HepG2 (cell line): Measurements from ENCODE around the gene TUBA8. TPM values are rescaled to one million over a fixed set of nuclear protein-coding genes. Genes with fewer than 3 reads are reported as not detected.

ENCODE experiments used
- ATAC-seq: fragments of 200-7000 bp; cut with Tn5 transposase; 3 replicates; pipeline ENCODE4 v1.9.1; 2020; ENCODE audit warnings: mild to moderate bottlenecking, moderate library complexity
- BruUV-seq: library from RNA; stranded (reverse); fragments of 400-500 nt; replicated peaks from 2 replicates; lab custom pipeline; 2021; lab: Mats Ljungman, UMichigan
- CTCF ChIA-PET: fragments of 300-600 bp; formaldehyde crosslinking; extraction: SDS; loops from one replicate; lab custom pipeline; 2021; ENCODE audit warnings: low total read pairs, inconsistent platforms, low intra/inter-chr PET ratio; lab: Yijun Ruan, JAX
- POLR2A ChIA-PET: fragments of 350-600 bp; sonication (Branson Sonifier 250); formaldehyde crosslinking; loops from one replicate; lab custom pipeline; 2020; ENCODE audit warnings: antibody characterized with exemption, inconsistent platforms; lab: Yijun Ruan, JAX
- DNase-seq: peaks from one replicate; pipeline ENCODE4 v3.0.0-alpha.2; 2015; ENCODE audit warnings: low spot score
- FAIRE-seq: peaks from 3 replicates; lab custom pipeline; 2011; peaks lifted over from hg19 to GRCh38; lab: Jason Lieb, UNC
- H2AFZ ChIP-seq: one replicate; pipeline ENCODE4 v1.6.1; 2011; ENCODE audit warnings: low read length, inconsistent platforms
- H3K27ac ChIP-seq: fragments of 300-600 bp; 3 replicates; pipeline ENCODE4 v1.8.0; 2011; ENCODE audit warnings: mixed run types, mild to moderate bottlenecking, mixed read lengths, low read length, inconsistent platforms; ENCODE audit not compliant: insufficient read depth; ENCODE audit errors: extremely low read length
- H3K27me3 ChIP-seq, 2 experiments: fragments of 200-600 bp in 1 of 2; 2 replicates in 1 of 2; 3 replicates in 1 of 2; pipeline versions ENCODE4 v1.6.0 to v1.8.0; 2011; ENCODE audit warnings: low read length in 2 of 2, mild to moderate bottlenecking in 2 of 2, moderate library complexity in 2 of 2, inconsistent platforms in 1 of 2; ENCODE audit not compliant: insufficient read depth in 2 of 2, control insufficient read depth in 1 of 2
- H3K36me3 ChIP-seq, 2 experiments: fragments of 200-600 bp in 1 of 2; replicated peaks in 1 of 2; 2 replicates in 1 of 2; 3 replicates in 1 of 2; pipeline versions ENCODE4 v1.5.1 to v1.8.0; 2011; ENCODE audit warnings: low read length in 2 of 2, inconsistent platforms in 1 of 2; ENCODE audit not compliant: insufficient read depth in 2 of 2, control insufficient read depth in 1 of 2
- H3K4me1 ChIP-seq: 2 replicates; pipeline ENCODE4 v1.5.1; 2012; ENCODE audit warnings: low read length, inconsistent platforms; ENCODE audit not compliant: insufficient read depth
- H3K4me2 ChIP-seq: 2 replicates; pipeline ENCODE4 v1.6.0; 2011; ENCODE audit warnings: low read depth, low read length, inconsistent platforms
- H3K4me3 ChIP-seq, 3 experiments: fragments of 200-600 bp in 1 of 3; sonication (generic), shearing (Covaris generic) in 1 of 3; replicated peaks in 1 of 3; 2 replicates each; pipeline ENCODE4 v1.5.1; 2011 to 2016; ENCODE audit warnings: low read length in 3 of 3, inconsistent platforms in 2 of 3, low read depth in 2 of 3, mild to moderate bottlenecking in 2 of 3, control low read depth in 1 of 3, mixed read lengths in 1 of 3; ENCODE audit not compliant: insufficient read depth in 1 of 3
- H3K79me2 ChIP-seq: one replicate; pipeline ENCODE4 v1.6.1; 2011; ENCODE audit warnings: low read length, inconsistent platforms; ENCODE audit not compliant: insufficient read depth
- H3K9ac ChIP-seq: 2 replicates; pipeline ENCODE4 v1.6.0; 2011; ENCODE audit warnings: mild to moderate bottlenecking, low read depth, low read length, inconsistent platforms; ENCODE audit not compliant: insufficient read depth
- H3K9me3 ChIP-seq: 2 replicates; pipeline ENCODE4 v1.5.1; 2012; ENCODE audit warnings: mild to moderate bottlenecking, low read length
- H4K20me1 ChIP-seq: 2 replicates; pipeline ENCODE4 v1.6.0; 2011; ENCODE audit warnings: inconsistent platforms, mild to moderate bottlenecking, low read length, moderate library complexity; ENCODE audit not compliant: insufficient read depth
- ATM ChIP-seq: fragments of 450-650 bp; IDR thresholded peaks from 2 replicates; pipeline ENCODE4 v1.7.1; 2017; ENCODE audit warnings: mild to moderate bottlenecking, borderline replicate concordance
- MED8 ChIP-seq: sonication (generic); formaldehyde crosslinking; IDR thresholded peaks from 2 replicates; pipeline ENCODE4 v1.8.1; 2023; ENCODE audit warnings: mild to moderate bottlenecking, missing genetic modification reagents; ENCODE audit not compliant: insufficient replicate concordance
- MZF1 ChIP-seq: sonication (generic); formaldehyde crosslinking; IDR thresholded peaks from 2 replicates; pipeline ENCODE4 v1.8.1; 2023; ENCODE audit warnings: mild to moderate bottlenecking, missing genetic modification reagents, borderline replicate concordance
- ONECUT2 ChIP-seq: sonication (generic); formaldehyde crosslinking; IDR thresholded peaks from 2 replicates; pipeline ENCODE4 v1.4.0; 2020; ENCODE audit warnings: missing genetic modification reagents
- RAD51 ChIP-seq: fragments of 450-650 bp; IDR thresholded peaks from 2 replicates; pipeline ENCODE4 v1.6.1; 2016; ENCODE audit warnings: borderline replicate concordance
- THYN1 ChIP-seq: sonication (generic); formaldehyde crosslinking; IDR thresholded peaks from 2 replicates; pipeline ENCODE4 v1.8.1; 2023; ENCODE audit warnings: low read depth, mild to moderate bottlenecking, moderate library complexity, missing genetic modification reagents, borderline replicate concordance
- ZFP37 ChIP-seq: sonication (generic); formaldehyde crosslinking; IDR thresholded peaks from 2 replicates; pipeline ENCODE4 v1.4.0; 2020; ENCODE audit warnings: missing genetic modification reagents, borderline replicate concordance
- ZNF10 ChIP-seq: sonication (generic); formaldehyde crosslinking; IDR thresholded peaks from 2 replicates; pipeline ENCODE4 v1.4.0; 2020; ENCODE audit warnings: mild to moderate bottlenecking, low read depth, missing genetic modification reagents, borderline replicate concordance
- ZNF253 ChIP-seq: sonication (generic); formaldehyde crosslinking; IDR thresholded peaks from 2 replicates; pipeline ENCODE4 v1.8.0; 2022; ENCODE audit warnings: mild to moderate bottlenecking, missing genetic modification reagents, borderline replicate concordance
- ZNF446 ChIP-seq: sonication (generic); formaldehyde crosslinking; IDR thresholded peaks from 2 replicates; pipeline ENCODE4 v1.5.0; 2020; ENCODE audit warnings: mild to moderate bottlenecking, missing genetic modification reagents
- ZNF468 ChIP-seq: sonication (generic); formaldehyde crosslinking; IDR thresholded peaks from 2 replicates; pipeline ENCODE4 v1.8.0; 2022; ENCODE audit warnings: mild to moderate bottlenecking, moderate library complexity, missing genetic modification reagents
- WGBS: methylation state at CpG from one replicate; pipeline ENCODE4 v1.1.6; 2017; ENCODE audit warnings: low lambda C conversion rate; 5-methylcytosine and 5-hydroxymethylcytosine counted together
- in situ Hi-C: cut with HindIII; loops from 2 replicates; pipeline ENCODE4 v1.10.0; 2017; ENCODE audit warnings: low pct_unique_long_range_greater_than_20kb; ENCODE audit not compliant: extremely low pct_ligation_motif_present
- intact Hi-C: fragments of 100-400 bp; cut with micrococcal nuclease; formaldehyde crosslinking; loops from one replicate; pipeline ENCODE4 v1.10.0; 2022; ENCODE audit not compliant: unreplicated experiment
- polyA plus RNA-seq, 8 experiments: library from polyadenylated mRNA; depleted of rRNA in 3 of 8; stranded (reverse) in 7 of 8; unstranded in 1 of 8; fragments of >200 nt; fragmentation: Illumina TruSeq in 4 of 8; extraction: Trizol in 4 of 8; gene quantifications; 2 replicates each; pipeline versions ENCODE4 v1.2.1 to v1.2.3, GENCODE V29; 2011 to 2016; ENCODE audit warnings: low read depth in 4 of 8, missing spikeins in 1 of 8, mixed read lengths in 1 of 8; ENCODE audit not compliant: insufficient read depth in 1 of 8
- total RNA-seq, 5 experiments: library from RNA; depleted of rRNA; stranded (reverse); fragments of >200 nt; fragmentation: Illumina TruSeq; extraction: Trizol; gene quantifications; 2 replicates each; pipeline ENCODE4 v1.2.3, GENCODE V29; 2016; ENCODE audit warnings: low read depth in 1 of 5
- TF ChIP-seq, protein P1 (sequence below): sonication (generic); formaldehyde crosslinking; IDR thresholded peaks from 2 replicates; pipeline ENCODE4 v1.4.0; 2020; ENCODE audit warnings: missing genetic modification reagents
- TF ChIP-seq, protein P2 (sequence below): sonication (generic); formaldehyde crosslinking; IDR thresholded peaks from 2 replicates; pipeline ENCODE4 v1.8.0; 2022; ENCODE audit warnings: missing genetic modification reagents, mild to moderate bottlenecking, inconsistent platforms, borderline replicate concordance
- TF ChIP-seq, protein P3 (sequence below): IDR thresholded peaks from 2 replicates; pipeline ENCODE4 v1.6.1; 2012; ENCODE audit warnings: low read length, improper control_type of control experiment
- TF ChIP-seq, protein P4 (sequence below): IDR thresholded peaks from 2 replicates; pipeline ENCODE4 v1.6.1; 2018; ENCODE audit warnings: missing genetic modification reagents, mild to moderate bottlenecking, missing compliant biosample characterization

TUBA8 gene
- total and polyA plus RNA-seq, 2 of the 13 experiments (the other 11 are each of a cell fraction or from before 2014, with no cell fraction given) = 0.35 to 0.69 TPM

DNA sequence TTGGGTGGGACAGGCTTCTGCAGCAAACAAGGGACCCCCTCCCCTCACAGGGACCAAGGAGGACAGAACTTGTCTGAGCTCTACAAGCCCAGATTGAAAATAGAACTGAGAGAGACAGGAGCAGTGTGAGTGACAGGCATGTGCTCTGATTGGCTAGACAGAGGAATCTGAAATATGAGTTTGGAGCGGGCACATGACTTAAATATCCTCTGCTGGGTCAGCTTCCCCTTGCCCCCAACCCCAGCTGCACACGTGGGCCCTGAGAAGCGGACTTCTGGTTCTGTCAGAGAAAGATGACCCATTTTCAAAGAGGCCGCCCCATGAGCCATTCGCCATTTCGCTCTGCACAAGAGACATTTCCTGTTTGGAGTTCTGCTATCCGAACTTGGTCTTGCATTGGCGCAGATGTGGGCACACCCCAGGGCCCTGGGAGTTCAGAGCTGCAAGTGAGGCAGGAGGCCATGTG is 5.3 kb downstream of the TUBA8 start:
- H3K36me3 ChIP-seq = no peaks in the 10 kb centered on the region
- H3K4me1 ChIP-seq = peaks cover 9% of the 10 kb centered on the region
- no peak overlapping the region for H3K4me2 ChIP-seq
- no peak overlapping the region for H2AFZ ChIP-seq
- no TSS peak for BruUV-seq
- 0% methylated on average over 1 of the region's 8 CpGs for WGBS
- POLR2A ChIA-PET = interaction anchor here (1.1 kb wide), 1 partner anchor 32 kb away, joined by 4 read pairs; no protein-coding TSS in a partner anchor
- no peak for FAIRE-seq
- in situ Hi-C loops (no loop called here), intact Hi-C loops (no loop called here)
- H4K20me1 ChIP-seq = peaks cover 4% of the 10 kb centered on the region; the same call in 1 of the 2 replicates
- no peak overlapping the region for H3K9ac ChIP-seq
- no peaks in the 10 kb centered on the region for H3K79me2 ChIP-seq
- CTCF ChIA-PET = no interaction called here
- H3K27ac ChIP-seq = no peak overlapping the region
- no peaks in the 10 kb centered on the region for H3K9me3 ChIP-seq
- H3K27me3 ChIP-seq = peaks cover 7 to 32% of the 10 kb centered on the region in 2 experiments
- no peak for DNase-seq
- no peak for ATAC-seq
- no peak overlapping the region for H3K4me3 ChIP-seq
- no peak for TF ChIP-seq ZFP37 (CRISPR knock-in tag)
- TF ChIP-seq, protein P1, sequence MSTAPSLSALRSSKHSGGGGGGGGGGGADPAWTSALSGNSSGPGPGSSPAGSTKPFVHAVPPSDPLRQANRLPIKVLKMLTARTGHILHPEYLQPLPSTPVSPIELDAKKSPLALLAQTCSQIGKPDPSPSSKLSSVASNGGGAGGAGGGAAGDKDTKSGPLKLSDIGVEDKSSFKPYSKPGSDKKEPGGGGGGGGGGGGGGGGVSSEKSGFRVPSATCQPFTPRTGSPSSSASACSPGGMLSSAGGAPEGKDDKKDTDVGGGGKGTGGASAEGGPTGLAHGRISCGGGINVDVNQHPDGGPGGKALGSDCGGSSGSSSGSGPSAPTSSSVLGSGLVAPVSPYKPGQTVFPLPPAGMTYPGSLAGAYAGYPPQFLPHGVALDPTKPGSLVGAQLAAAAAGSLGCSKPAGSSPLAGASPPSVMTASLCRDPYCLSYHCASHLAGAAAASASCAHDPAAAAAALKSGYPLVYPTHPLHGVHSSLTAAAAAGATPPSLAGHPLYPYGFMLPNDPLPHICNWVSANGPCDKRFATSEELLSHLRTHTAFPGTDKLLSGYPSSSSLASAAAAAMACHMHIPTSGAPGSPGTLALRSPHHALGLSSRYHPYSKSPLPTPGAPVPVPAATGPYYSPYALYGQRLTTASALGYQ (CRISPR knock-in tag) = no peak
- no peak for TF ChIP-seq ZNF10 (CRISPR knock-in tag)
- TF ChIP-seq ZNF253 (CRISPR knock-in tag) = no peak
- TF ChIP-seq, protein P2, sequence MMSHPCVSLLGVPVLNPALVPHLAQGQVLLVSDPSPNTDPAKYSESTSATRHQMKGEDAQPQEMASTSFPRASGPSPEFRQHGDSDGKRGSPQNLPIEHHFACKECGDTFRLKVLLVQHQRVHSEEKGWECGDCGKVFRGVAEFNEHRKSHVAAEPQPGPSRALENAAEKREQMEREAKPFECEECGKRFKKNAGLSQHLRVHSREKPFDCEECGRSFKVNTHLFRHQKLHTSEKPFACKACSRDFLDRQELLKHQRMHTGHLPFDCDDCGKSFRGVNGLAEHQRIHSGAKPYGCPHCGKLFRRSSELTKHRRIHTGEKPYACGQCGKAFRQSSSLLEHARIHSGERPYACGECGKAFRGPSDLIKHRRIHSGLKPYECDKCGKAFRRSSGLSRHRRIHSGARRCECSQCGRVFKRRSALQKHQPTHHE (CRISPR knock-in tag) = no peak
- TF ChIP-seq THYN1 (CRISPR knock-in tag) = no peak
- no peak for TF ChIP-seq MZF1
- TF ChIP-seq RAD51 = no peak
- no peak for TF ChIP-seq ATM
- TF ChIP-seq ONECUT2 = no peak
- TF ChIP-seq, protein P3, sequence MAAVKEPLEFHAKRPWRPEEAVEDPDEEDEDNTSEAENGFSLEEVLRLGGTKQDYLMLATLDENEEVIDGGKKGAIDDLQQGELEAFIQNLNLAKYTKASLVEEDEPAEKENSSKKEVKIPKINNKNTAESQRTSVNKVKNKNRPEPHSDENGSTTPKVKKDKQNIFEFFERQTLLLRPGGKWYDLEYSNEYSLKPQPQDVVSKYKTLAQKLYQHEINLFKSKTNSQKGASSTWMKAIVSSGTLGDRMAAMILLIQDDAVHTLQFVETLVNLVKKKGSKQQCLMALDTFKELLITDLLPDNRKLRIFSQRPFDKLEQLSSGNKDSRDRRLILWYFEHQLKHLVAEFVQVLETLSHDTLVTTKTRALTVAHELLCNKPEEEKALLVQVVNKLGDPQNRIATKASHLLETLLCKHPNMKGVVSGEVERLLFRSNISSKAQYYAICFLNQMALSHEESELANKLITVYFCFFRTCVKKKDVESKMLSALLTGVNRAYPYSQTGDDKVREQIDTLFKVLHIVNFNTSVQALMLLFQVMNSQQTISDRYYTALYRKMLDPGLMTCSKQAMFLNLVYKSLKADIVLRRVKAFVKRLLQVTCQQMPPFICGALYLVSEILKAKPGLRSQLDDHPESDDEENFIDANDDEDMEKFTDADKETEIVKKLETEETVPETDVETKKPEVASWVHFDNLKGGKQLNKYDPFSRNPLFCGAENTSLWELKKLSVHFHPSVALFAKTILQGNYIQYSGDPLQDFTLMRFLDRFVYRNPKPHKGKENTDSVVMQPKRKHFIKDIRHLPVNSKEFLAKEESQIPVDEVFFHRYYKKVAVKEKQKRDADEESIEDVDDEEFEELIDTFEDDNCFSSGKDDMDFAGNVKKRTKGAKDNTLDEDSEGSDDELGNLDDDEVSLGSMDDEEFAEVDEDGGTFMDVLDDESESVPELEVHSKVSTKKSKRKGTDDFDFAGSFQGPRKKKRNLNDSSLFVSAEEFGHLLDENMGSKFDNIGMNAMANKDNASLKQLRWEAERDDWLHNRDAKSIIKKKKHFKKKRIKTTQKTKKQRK = no peak
- TF ChIP-seq, protein P4, sequence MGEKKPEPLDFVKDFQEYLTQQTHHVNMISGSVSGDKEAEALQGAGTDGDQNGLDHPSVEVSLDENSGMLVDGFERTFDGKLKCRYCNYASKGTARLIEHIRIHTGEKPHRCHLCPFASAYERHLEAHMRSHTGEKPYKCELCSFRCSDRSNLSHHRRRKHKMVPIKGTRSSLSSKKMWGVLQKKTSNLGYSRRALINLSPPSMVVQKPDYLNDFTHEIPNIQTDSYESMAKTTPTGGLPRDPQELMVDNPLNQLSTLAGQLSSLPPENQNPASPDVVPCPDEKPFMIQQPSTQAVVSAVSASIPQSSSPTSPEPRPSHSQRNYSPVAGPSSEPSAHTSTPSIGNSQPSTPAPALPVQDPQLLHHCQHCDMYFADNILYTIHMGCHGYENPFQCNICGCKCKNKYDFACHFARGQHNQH (CRISPR knock-in tag) = no peak
- no peak for TF ChIP-seq ZNF468 (CRISPR knock-in tag)
- no peak for TF ChIP-seq ZNF446
- TF ChIP-seq MED8 (CRISPR knock-in tag) = no peak
